ENCODE results near the gene CAPN7.
"Not testable (repeated sequence)": the region's sequence is repeated elsewhere in the genome, so short reads cannot be mapped to it uniquely, and the experiment has no call there.

The CAPN7 gene

GRCh38 chr3:15165061-15165460 lies 41.0 kb upstream of the CAPN7 start:
- no peak for DNase-seq (ENCODE audit: low spot score)
- in situ Hi-C loops (cut with MboI; ENCODE audit: low pct_unique_long_range_greater_than_20kb, low sequenced_read_pairs, unreplicated experiment): no loop called here
- TF ChIP-seq, protein P1, sequence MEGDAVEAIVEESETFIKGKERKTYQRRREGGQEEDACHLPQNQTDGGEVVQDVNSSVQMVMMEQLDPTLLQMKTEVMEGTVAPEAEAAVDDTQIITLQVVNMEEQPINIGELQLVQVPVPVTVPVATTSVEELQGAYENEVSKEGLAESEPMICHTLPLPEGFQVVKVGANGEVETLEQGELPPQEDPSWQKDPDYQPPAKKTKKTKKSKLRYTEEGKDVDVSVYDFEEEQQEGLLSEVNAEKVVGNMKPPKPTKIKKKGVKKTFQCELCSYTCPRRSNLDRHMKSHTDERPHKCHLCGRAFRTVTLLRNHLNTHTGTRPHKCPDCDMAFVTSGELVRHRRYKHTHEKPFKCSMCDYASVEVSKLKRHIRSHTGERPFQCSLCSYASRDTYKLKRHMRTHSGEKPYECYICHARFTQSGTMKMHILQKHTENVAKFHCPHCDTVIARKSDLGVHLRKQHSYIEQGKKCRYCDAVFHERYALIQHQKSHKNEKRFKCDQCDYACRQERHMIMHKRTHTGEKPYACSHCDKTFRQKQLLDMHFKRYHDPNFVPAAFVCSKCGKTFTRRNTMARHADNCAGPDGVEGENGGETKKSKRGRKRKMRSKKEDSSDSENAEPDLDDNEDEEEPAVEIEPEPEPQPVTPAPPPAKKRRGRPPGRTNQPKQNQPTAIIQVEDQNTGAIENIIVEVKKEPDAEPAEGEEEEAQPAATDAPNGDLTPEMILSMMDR (IDR thresholded peaks at IDR 0.05; ENCODE audit: extremely low read depth, insufficient read depth, missing control alignments): no peak

GRCh38 chr3:15166391-15166790 lies 39.7 kb upstream of the CAPN7 start:
- in situ Hi-C loops (cut with MboI; ENCODE audit: low pct_unique_long_range_greater_than_20kb, low sequenced_read_pairs, unreplicated experiment); DNase-seq (ENCODE audit: low spot score): not testable (repeated sequence)

- DNase-seq (ENCODE audit: low spot score): peak; percentile 31
- TF ChIP-seq, protein P1 (IDR thresholded peaks at IDR 0.05; ENCODE audit: extremely low read depth, insufficient read depth, missing control alignments): no peak
- in situ Hi-C loops (cut with MboI; ENCODE audit: low pct_unique_long_range_greater_than_20kb, low sequenced_read_pairs, unreplicated experiment): no loop called here
Measured at GRCh38 chr3:15171096-15171495, 35.0 kb upstream of the CAPN7 start.

GRCh38 chr3:15172806-15173205 lies 33.2 kb upstream of the CAPN7 start:
- no peak for DNase-seq (ENCODE audit: low spot score)
- TF ChIP-seq, protein P1 (IDR thresholded peaks at IDR 0.05; ENCODE audit: extremely low read depth, insufficient read depth, missing control alignments): no peak
- in situ Hi-C loops (cut with MboI; ENCODE audit: low pct_unique_long_range_greater_than_20kb, low sequenced_read_pairs, unreplicated experiment): no loop called here

DNA sequence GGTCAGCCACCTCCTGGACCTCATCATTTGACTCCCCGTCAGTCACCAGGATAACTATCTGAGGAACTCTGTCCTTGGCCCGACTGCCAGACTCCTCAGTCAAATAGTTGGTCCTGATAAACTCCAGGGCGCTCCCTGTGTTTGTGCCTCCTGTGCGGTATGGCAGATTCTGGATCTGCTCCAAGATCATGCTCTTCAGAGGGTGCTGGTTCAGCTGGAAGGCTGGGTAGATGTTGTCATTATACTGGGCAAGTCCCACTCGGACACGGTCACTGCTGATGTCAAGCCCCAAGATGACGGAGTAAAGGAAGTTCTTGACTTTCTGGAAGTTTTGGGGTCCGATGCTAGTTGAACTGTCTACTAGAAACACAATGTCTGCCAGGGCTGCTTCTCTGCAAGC lies 31.1 kb upstream of the CAPN7 start:
- in situ Hi-C loops (cut with MboI; ENCODE audit: low pct_unique_long_range_greater_than_20kb, low sequenced_read_pairs, unreplicated experiment): no loop called here
- TF ChIP-seq, protein P1 (IDR thresholded peaks at IDR 0.05; ENCODE audit: extremely low read depth, insufficient read depth, missing control alignments): no peak
- no peak for DNase-seq (ENCODE audit: low spot score)

- TF ChIP-seq, protein P1 (IDR thresholded peaks at IDR 0.05; ENCODE audit: extremely low read depth, insufficient read depth, missing control alignments): no peak
Measured at GRCh38 chr3:15175605-15176004, 30.4 kb upstream of the CAPN7 start.

DNA sequence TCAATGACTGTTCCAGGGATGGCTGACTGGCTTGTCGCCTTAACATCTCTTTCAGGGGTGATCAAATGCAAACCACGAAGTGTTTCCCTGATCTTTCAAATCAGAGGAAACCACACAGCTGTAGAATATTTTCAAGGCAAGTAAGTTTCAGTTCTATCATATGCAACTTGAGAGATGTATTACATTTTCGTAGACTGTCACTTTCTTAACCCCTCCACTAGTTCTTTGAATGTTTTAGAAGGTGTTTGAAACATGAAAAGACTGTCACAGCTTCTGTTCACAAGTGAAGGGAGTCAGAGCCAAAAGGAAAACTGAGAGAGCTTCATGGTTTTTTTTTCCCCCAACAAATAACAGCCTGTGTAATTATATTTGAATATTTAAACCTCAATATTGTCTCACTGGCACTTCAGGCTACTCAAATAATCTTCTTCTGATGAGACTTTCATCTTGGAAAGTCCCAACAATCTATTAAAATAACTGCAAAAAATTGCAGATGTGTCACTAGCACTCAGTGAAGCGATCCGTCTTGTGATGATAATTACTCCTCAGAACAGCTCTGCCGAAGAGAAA lies 25.9 kb upstream of the CAPN7 start:
- in situ Hi-C loops (cut with MboI; ENCODE audit: low pct_unique_long_range_greater_than_20kb, low sequenced_read_pairs, unreplicated experiment): no loop called here
- TF ChIP-seq, protein P1 (IDR thresholded peaks at IDR 0.05; ENCODE audit: extremely low read depth, insufficient read depth, missing control alignments): no peak

More at GRCh38 chr3:15175605-15176004, 30.4 kb upstream of the CAPN7 start:
- in situ Hi-C loops (cut with MboI; ENCODE audit: low pct_unique_long_range_greater_than_20kb, low sequenced_read_pairs, unreplicated experiment): no loop called here
- DNase-seq (ENCODE audit: low spot score): no peak

More for the DNA sequence above, 25.9 kb upstream of the CAPN7 start:
- peak; percentile 49 for DNase-seq (ENCODE audit: low spot score)

Data from GM13977 (cell line).